ENCODE data around the gene FTCD.
"Not testable (repeated sequence)": the region's sequence is repeated elsewhere in the genome, so short reads cannot be mapped to it uniquely, and the experiment has no call there.

Gene FTCD, protein sequence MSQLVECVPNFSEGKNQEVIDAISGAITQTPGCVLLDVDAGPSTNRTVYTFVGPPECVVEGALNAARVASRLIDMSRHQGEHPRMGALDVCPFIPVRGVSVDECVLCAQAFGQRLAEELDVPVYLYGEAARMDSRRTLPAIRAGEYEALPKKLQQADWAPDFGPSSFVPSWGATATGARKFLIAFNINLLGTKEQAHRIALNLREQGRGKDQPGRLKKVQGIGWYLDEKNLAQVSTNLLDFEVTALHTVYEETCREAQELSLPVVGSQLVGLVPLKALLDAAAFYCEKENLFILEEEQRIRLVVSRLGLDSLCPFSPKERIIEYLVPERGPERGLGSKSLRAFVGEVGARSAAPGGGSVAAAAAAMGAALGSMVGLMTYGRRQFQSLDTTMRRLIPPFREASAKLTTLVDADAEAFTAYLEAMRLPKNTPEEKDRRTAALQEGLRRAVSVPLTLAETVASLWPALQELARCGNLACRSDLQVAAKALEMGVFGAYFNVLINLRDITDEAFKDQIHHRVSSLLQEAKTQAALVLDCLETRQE

DNA sequence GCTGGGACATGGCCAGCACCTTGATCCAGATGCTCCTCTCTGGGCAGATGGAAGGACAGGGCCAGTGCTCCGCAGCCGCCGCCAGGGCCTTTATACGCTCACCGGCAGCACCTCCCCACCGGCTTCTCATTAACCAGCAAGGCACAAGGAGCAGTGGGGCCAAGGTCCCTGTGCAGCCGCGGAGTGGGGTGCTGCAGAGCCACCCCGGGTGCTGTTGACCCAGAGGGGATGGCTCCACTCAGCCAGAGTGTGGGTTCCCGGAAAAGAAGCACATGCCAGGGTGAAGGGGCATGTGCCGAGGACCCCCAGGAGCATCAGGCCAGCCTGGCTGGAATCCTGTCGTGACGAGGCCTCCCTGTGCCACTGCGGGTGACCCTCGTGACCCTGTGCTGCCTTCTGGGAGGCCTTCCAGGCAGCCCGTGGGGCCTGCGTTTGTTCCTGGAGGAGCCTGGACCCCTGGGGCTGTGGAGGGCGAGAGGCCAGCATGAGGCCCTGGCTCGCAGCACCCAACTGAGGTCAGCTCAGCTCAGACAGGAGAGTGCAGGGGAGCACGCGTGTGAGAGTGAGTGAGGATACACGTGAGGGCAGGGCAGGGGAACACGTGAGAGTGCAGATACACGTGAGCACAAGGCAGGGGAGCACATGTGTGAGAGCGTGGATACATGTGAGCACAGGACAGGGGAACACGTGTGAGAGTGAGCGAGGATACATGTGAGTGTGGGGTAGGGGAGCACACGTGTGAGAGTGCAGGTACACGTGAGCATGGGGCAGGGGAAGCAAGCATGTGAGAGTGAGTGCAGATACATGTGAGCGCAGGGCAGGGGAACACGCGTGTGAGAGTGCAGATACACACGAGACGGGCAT, at the start of gene FTCD:
TSS of gene FTCD (minus strand) at position 66 of the 864 bp plus-strand sequence. CDS start at position 10, 56 bp downstream.
- no peak for DNase-seq (ENCODE audit: low read depth)

DNA sequence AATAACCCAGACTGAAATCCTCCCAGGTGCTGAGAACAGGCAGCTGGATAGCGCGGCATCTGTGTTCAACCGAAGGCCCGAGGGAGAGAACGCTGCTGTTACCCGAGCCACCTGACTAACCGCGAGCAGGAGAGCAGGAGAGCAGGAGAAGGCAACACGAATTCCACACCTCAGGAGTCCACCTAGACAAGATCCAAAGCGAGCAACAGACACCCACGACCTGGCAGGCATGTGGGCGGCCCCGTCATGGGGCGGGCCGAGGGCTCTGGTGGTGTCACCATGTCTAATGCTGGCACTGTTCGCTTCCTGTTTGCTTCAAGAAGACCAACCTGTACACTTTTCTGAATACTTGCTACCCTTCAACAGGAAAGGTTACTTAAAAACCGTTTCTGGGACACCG, 49.8 kb upstream of the FTCD start:
- no peak for DNase-seq (ENCODE audit: low read depth)

DNA sequence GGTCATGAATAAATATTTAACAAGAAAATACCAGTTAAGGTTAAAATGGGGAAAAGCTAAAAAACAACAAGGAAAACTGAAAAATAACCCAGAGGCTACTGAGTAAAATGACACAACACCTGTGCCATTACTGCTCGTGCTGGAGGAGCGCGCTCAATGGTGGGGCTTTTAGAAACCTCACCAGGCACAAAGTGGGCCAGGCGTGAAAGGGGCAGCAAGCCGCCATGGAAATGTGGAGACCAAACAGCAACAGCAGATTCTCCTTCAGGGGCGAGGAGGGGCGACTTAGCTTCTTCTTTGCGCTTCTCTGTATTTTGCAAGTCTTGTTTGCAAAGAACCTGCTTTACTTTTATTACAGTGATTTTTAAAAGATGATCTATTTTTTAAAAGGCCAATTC, 47.8 kb upstream of the FTCD start:
- DNase-seq (ENCODE audit: low read depth): no peak

DNA sequence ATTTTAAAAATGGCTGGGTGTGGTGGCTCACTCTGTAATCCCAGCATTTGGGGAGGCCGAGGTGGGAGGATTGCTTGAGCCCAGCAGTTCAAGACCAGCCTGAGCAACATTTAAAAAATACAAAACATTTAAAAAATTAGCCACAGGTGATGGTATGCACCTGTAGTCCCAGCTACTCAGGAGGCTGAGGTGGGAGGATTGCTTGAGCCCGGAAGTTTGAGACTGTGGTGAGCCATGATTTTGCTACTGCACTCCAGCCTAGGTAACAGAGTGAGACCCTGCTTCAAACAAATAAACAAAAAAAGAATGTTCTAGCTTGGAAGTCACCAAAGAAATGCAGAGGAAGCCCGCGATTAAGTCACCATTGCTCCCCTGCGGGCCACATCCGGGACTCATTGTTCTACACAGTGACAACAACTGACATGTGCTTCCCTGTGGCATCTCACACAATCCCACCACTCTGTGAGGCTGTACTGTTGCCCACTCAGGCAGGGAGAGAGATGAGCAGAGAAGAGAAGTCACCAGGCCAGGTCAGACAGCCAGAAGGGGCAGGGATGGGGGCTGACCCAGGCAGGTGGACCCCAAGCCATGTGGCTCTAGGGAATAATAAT, 47.3 kb upstream of the FTCD start:
- DNase-seq (ENCODE audit: low read depth): no peak

DNA sequence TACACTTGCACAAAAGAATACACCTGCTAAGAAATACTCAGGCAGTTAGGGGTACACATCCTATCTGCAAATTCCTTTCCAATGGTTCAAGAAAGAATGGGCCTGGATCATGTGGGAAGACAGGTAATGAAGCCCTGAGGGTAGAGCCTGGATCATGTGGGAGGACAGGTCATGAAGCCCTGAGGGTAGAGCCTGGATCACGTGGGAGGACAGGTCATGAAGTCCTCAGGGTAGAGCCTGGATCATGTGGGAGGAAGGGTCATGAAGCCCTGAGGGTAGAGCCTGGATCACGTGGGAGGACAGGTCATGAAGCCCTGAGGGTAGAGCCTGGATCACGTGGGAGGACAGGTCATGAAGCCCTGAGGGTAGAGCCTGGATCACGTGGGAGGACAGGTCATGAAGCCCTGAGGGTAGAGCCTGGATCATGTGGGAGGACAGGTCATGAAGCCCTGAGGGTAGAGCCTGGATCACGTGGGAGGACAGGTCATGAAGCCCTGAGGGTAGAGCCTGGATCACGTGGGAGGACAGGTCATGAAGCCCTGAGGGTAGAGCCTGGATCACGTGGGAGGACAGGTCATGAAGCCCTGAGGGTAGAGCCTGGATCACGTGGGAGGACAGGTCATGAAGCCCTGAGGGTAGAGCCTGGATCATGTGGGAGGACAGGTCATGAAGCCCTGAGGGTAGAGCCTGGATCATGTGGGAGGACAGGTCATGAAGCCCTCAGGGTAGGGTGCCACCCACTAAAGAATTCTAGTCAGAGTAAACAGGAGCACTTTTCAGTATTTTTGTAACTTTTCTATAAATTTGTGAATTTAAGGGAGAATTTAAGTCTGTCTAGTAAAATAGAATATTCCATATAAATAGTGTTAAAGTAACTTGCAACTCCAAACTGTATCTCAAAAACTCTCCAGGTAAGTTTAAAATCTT, 45.8 kb upstream of the FTCD start:
- not testable (repeated sequence) for DNase-seq (ENCODE audit: low read depth)

DNA sequence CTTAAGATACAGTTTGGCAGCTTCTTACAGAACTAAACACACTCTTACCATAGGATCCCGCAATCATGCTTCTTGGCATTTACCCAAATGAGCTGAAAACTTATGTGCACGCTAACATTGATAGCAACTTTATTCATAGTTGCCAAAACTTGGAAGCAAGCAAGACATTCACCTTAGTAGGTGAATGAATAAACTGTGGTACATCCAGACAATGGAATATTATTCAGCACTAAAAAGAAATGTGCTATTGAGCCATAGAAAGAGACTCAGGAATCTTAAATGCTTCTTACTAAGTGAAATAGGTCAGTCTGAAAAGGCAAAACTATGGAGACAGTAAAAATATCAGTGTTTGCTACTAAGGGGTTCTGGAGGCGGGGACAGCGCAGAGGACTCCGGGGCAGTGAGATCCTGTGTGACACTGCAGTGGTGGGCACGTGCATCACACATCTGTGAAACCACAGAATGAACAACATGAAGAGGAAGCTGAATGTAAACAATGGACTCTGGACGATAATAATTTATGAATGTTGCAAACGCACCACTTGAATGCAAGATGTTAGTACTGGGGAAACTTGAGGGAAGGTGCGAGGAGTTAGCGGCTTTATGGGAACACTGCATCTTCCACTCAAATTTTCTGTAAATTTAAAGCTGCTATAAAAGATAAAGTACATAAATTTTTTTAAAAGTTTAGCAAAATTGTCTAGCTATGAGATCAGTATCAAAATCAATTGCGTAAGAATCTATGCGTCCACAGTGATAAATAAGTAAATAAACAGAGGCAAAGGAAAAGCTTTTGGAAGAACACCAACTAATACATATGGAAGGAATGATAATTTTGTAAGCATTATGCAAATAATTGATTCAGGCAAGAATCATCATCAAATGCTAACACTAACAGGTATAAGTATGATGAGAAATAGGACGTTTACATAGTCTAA, 44.3 kb upstream of the FTCD start:
- DNase-seq (ENCODE audit: low read depth): no peak

DNA sequence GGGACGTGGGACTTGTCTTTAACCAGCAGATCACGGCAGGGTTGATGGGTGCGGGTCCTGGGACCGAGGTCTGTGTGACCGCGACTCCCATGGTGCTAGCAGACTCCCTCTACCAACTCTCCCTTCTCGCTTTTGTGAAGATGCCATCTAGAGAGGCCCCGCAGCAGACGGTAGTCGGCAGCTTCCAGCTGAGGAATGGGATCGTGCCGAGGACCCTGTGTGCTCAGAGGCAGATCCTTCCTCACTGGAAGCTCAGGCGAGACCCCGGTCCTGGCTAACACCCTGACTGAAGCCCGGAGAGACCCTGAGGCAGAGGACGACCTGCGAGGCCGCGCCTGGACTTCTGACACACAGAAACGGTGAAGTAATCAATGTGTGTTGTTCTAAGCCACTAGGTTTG, 41.4 kb upstream of the FTCD start:
- DNase-seq (ENCODE audit: low read depth): no peak

DNA sequence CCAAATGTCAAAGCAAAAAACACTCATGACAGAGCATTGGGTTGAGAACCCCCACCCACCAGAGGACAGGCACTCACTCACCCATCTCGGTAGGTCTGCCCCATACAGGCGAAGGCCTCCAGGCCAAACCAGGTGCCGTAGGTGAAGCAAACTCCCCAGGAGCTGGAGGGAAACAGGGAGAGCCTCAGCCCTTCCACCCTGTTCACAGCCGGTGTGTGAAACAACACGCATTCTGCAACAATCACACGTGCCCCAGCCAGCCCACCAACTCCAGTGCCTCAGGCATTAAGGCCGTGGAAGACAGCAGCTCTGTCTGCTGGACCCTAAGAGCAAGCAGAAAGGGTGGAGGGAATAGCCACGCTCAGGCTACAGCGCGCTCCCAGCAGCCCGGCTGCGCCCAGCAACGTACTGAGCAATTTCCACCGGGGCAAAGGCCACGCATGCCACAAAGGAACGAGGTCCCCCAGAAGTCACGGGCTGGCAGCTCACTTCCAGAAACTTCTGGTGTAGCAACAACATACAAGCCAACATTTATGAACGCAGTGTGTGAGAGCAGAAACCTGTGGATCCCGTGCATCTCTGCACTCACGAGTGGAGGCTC, 40.3 kb upstream of the FTCD start:
- DNase-seq (ENCODE audit: low read depth): no peak

DNA sequence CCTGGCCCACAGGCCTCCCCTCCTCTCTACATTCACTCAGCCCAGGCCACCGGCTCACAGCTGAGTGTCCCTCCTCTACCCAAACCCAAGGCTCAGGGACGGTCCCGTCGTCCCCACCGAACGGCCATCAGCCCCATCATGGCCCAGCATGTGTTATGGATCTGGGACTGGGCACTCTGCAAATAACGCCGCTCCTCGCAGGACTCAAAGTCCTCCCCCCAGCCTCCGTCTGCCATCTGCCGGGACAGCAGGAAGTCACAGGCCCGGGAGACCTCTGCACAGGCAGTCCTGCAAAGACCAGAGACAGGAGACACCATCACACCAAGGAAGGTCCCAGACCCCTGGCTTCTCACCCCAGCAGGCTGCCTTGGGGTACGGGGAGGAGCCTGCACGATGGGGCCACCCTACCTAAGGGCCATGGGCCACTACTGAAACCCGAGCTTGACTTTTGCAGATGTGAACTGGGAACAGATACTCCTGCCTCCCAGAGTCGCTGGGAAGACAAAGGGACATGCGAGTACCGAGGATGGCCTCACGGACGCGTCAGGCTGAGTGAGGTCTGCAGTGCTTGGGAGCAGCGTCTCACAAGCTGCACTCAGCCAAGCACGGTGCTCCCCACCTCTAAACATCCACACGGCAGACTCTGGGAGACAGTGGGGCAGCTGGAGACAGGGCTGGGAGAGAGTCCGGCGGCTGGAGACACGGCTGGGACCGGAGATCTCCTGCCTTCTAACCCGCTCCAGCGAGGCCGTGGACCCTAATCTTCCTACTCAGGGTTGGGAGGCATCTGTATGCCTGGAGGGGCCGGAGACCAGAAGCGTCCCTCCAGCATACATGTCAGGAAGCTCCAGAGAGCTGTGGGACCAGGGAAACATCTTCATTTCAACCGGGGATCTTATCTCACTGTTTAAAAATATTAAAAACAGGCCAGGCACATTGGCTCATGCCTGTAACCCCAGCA, 39.3 kb upstream of the FTCD start:
- no peak for DNase-seq (ENCODE audit: low read depth)

DNA sequence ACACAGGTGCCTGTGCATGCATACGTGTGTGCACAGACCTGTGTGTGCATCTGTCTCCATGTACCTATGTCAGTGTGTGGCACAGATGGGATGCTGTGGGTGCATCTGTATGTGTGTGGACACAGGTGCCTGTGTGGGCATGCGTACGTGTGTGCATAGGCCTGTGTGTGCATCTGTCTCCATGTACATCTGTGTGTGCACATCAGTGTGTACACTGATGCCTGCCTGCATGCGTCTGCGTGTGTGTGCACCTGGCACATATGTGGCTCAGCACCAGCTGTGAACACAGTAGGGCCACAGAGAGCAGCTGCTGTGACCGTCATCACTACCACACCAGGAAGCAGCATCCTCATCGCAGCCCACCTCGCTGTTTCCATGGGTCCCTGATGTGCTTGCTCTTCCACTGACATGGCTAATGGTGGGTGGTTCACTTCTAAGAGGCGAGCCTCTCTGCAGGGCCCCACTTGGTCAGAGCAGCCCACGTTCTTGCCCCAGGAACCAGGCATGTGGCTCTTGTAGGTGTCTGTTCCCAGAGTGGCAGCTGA, 38.5 kb upstream of the FTCD start:
- DNase-seq (ENCODE audit: low read depth): no peak

DNA sequence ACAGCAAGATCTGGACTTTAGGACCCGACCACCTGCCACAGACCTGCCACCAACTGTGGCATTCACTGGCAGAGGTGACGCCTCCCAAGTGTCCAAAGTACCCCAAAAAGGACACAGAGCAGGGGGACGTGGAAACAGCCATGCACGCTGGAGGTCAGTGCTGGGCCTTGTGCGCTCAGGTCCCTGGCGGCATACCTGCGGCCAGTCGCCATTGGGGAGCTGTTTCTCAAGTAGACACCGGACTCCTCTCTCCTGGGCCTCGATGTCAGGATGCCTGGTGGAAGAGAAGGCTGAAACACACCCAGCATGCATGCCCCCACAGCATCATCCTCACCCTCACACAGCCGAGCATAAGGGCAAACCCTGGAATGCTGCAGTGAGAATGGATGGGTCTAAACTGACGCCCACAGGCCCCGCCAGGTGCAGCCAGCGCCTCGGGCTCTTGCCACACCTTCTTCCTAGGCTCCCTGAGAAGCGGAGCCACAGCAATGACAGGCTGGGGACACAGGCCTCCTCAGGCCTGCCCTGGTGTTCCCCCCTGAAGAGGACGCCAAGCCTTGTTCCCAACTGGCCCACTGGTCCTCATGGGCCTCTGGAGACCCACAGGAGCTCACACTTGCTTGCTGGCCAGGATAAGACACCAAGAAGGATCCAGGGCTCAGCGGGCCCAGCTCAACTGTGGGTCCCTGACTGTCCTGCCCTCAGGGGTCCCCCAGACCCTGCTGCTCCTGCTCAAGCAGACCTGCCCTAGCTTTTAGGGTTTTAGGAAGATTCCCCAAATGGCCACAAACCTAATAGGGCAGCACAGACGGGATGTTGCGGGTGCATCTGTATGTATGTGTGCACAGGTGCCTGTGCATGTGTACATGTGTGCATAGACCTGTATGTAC, 36.6 kb upstream of the FTCD start:
- no peak for DNase-seq (ENCODE audit: low read depth)

DNA sequence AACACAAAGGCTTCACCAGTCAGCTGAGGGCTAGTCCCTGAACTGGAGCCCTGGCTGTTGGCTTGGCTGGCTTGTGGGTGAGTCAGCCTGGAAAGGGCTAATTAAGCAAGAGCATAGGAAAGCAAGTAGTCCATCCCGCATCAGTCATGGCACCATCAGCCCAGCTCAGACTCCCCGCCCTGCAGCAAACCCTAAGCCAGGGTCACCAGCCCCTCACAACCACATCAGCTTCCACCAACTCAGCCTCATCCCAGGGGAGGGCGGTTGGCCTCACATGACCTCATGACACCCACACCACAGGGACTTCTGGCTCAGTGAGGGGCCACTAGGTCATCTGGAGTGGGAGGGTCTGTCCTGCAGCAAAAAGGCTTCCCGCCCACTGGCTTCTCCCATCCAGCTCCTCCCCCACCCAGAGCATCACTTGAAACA, 35.9 kb upstream of the FTCD start:
- peak; percentile 58 for DNase-seq (ENCODE audit: low read depth)

DNA sequence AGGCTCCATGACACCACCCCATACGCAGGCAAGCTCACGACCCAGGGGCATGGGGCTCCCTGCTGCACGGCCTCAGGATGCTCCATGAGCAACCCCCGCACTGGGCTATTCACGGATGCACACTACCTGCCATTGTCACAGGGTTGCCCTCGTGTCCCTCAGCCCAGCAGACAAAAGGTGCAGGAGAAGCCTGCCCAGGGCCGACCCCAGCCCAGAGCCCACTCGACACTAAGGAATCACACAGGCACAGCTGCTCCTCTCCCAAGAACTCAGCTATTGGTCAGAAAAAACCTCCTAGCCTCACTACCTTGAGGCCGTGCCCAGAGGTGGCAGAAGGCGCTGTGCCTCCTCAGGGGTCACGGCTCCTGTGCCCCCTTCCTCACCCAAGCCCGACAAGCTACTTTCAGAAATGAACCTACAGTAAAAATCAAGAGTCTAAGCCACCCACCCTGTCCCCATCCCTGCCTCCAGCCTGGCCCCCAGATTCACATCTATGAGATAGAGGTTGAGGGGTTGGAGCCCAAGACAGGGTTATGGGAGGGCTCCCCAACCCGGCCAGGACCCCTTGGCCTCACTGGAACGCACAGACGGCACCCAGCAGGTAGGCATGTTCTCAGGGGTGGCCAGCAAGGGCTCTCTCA, 35.2 kb upstream of the FTCD start:
- DNase-seq (ENCODE audit: low read depth): no peak

DNA sequence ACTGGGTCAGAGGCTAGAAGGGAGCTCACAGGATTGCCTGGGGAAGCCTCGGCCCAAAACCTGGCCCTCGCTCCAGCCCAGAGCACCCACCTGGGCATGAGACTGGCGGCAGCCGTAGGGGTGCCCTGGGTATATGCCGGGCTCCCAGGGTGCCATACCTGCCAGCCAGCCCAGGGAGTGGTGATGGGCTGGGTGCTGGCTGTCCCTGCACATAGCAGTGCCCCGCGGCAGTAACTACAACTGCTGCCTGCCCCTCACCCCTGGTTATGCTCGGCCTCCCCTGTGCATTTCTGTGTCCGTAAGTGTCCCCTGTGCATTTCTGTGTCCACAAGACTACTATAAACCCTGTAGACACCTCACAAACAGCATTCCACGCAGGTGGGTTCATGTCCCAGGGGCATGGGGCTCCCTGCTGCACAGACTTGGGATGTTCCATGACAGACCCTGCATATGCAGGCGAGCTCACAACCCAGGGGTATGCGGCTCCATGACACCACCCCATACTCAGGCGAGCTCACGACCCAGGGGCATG, 34.6 kb upstream of the FTCD start:
- DNase-seq (ENCODE audit: low read depth): no peak

DNA sequence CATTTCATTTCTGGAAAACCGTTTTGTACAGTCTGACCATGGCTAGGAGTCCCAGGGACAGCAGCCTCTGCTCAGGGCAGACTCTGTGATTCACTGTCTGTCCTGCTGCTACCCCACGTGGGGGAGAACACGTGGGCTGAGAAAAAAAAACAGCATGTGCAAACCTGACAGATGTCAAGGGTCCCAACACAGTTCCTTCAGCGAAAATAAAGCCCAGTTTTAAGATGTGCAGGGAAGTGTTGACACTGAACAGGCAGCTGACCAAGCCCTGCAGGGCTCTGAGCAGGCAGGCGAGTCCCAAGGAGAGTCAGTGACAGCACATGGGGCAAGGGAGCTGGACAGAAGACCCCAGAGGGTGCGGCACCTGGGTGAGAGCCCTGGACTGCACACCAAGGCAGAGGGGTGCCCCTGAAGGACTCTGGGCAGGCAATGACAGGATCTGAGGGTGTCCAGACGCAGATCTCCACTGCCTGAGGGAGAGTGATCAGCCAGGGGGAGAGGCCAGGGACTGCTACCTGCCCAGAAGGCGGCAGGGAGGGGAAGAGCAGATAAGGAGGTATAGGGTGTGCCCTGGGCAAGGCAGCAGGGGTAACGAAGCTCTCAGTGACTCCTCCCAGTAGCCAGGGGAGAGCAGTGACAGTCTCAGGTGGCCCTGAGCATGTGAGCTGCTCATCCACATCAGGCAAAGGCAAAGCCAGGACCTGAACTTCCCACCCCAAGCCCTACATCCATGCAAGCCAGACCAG, 34.0 kb upstream of the FTCD start:
- DNase-seq (ENCODE audit: low read depth): no peak

Measured in fibroblast of the conjunctiva (primary cell).